ENCODE results near the gene BAIAP2L1.
A peak's percentile ranks its signal among the peaks of the same experiment; 100 is the strongest.

BAIAP2L1 gene

DNA sequence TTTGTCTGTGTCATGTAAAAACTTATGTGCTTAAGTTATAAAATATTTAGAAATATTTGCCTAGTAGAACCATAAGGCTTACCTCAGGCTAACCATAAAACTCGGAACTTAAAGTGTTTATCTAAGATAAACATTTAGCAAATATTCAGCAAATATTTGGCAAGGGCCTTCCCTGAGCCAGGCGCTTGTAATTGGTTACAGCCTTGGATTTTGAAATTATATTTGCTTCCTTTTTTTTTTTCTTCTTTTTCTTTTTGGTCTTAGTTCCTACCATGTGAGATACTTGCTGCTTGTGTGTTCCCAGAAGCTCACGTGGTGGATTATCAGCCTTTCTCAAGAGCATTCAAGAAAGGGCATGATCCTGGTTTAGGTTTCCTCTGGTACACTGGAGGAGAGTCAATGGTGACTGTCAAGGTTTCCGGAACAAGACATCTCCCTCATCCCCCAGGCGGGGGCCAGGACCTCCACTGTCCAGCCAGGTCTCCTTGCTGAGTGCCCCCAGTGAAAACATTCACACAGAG is 124.6 kb downstream of the BAIAP2L1 start:
- no peak for DNase-seq (ENCODE audit: low read depth in 2 of 2)

DNA sequence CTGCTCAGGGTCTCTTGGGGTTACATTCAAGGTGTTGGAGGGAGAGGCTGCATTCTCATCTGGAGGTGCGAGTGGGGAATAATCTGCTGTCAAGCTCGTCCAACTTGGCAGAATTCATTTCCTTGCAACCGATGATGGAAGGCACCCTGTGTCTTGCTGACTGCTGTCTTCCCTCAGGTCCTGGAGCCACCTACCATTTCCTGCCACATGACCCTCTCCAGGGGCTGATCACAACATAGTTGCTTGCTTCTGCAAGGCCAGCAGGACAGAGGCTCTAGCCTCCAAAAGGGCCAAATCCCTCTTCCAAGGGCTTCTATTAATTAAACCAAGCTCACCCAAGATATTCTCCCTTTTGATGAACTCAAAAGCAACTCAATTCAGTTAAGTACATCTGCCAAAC is 133.6 kb downstream of the BAIAP2L1 start:
- no peak for DNase-seq (ENCODE audit: low read depth in 2 of 2)

DNA sequence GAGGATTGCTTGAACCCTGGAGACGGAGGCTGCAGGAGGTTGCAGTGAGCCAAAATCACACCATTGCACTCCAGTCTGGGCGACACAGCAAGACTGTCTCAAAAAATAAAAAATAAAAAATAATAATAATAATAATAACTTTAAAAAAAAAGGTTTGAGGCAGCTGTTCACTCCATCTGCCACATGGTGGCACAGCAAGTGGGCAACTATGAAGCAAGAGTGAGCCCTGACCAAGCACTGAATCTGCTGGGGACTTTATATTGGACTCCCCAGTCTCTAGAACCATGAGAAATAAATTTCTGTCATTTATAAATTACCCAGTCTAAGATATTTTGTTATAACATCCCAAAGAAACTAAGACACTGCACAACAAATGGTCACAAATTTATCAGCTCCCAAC is 134.1 kb downstream of the BAIAP2L1 start:
- DNase-seq (ENCODE audit: low read depth in 2 of 2), result no peak

DNA sequence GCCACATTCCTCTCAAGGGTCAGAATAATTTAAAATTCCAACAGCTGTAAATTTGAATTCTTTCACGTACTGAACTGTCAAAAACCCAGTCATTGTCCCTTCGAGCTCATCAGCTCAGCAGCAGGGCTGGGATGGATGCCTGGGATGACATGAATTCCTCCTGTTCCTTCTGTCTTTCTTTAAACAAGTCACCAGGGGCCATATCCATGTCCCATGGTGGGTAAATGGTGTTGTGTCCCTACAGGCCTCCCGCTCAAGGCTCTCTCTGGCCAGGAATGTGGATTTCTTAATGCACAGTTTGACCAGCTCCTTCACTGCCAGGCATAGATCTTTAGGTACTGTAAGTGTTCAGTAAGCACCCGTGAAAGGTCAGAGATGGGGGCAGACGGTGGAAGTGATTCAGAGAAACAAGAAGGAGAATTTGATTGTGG is 135.0 kb downstream of the BAIAP2L1 start:
- DNase-seq (ENCODE audit: low read depth in 2 of 2), result no peak

DNA sequence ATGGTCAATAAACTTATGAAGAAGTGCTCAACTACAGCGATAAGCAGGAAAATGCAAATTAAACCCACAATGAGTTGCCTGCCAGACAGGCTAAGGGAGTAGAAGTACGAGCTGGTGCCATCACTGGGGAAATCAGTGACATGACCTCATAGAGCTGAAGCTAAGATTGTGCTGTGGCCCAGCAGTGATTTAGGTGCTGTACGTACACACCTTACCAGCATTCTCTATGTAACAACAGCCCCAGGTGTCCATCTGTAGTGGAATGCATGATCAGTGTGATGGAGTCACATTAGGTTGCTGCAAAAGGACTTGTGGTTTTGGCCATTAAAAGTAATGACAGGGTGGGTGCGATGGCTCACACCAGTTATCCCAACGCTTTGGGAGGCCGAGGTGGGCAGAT is 143.2 kb downstream of the BAIAP2L1 start:
- DNase-seq (ENCODE audit: low read depth in 2 of 2), result no peak

DNA sequence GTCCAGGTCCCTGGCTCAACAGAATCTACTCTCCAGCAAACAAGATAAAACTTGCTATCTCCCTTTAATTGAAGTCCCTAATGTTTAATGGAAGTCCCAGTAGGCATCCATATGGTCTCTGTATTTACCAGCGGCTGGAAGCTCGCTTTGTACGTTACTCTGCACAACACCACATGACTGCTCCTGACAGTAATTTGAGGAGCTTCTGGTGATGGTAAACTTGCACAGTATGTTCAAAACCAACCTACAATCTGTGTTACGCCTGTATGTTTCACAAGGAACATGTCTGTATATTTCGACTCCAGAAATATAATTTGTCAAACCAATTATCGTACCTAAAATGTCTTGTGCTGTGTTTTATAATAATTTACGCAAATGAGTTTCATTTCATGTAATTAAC is 144.5 kb downstream of the BAIAP2L1 start:
- DNase-seq (ENCODE audit: low read depth in 2 of 2), result no peak

DNA sequence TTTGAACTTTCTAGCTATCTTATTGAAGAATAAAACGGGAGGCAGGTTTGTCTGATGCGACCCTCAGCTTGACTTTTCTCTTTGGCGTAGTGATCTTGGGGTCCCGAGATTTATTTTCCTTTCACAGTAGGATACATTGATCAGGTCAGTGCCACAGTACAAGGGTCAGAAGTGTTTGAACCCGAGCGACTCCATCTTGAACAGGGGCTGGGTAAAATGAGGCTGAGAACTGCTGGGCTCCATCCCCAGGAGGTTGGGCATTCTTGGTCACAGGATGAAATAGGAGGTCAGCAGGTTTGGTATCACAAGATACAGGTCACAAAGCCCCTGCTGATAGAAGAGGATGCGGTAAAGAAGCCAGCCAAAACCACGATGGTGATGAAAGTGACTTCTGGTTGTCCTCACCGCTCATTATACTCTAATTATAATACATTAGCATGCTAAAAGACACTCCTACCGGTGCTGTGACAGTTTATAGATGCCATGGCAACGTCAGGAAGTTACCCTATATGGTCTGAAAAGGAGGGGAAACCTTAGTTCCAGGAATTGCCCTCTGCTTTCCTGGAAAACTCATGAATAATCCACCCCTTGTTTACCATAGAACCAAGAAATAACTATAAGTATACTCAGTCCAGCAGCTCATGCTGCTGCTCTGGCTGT is 145.8 kb downstream of the BAIAP2L1 start:
- DNase-seq (ENCODE audit: low read depth in 2 of 2), result no peak

DNA sequence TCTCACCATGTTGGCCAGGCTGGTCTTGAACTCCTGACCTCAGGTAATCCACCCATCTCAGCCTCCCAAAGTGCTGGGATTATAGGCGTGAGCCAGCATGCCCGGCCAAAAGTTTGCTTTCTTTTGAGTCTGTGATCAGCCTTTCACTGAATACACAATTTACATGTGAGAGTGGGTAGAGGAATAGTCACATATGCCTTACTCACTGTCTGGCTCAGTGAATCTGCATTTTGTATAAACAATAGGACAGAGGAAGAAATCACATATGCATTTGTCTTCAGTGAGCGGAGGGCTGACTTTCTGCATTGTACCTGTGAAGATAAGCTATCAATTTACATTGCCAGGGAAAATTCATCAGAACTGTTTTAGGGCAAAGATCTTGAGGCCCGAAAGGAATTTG is 146.4 kb downstream of the BAIAP2L1 start:
- DNase-seq (ENCODE audit: low read depth in 2 of 2), result no peak

DNA sequence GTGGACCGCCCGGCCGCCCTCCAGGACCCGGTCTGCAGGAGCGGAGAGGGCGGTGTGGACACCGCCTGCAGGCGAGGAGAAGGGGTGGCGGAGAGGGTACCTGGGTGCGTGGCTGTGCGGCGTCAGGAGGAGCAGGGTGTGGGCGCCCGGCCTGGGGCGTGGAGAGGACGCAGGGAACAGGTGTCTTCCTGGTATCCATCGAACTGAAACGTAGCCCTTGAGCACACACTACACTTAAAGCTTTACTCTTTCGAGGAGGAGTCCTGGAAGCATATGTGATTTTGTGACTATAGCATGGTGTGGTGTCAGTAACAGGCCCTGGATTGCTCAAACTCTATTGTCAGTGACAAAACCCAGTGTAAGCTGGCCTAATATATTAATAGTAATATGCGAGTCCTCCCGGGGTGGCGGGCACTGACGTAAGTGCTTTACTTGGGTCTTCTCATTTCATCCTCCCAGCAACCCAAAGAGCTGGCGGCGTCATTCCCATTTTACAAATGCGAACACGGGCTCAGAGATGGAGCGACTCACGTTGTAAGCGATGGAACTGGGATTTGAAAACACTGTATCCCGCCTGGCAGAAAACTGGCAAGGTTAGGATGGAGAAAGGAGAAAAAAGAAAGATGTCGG is 148.3 kb downstream of the BAIAP2L1 start:
- DNase-seq (ENCODE audit: low read depth in 2 of 2), result no peak

DNA sequence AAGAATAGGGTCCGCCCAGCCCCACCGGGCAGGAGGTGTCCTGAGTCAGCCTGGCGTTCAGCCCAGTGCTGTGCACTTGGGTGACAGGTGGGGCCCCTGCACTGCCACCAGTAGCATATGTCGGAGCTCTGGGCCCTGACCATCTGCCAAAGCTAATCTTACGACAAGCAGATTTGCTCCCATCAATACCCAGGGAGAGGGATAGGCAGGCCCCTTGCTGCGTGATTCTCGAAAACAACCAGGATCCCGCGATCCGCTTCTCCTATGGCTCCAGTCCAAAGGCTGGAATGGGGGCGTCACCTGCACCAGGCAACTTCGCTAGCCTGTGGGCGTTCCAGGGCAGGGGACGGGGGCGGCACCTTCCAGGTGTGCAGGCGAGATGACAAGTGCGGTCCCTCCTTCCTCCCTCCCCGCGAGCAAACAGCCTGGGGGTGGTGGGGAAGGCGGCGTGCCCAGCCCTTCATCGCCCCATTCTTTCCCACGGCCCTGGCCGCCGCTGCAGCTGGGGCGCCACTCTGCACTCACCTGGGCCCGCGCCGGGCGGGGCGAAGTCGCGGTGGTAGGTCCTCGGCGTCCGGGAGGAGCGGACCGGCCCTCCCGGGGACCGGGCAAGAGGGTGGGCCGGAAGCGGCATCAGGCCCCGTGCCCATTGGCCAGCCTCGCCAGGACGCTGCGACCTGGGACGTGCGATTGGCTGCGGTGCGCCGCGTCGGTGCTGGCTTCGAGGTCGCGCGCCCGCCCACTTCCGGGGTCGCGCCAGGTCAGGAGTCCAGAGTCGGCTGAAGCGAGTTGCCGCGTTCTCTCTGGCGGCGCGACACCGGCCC is 149.1 kb downstream of the BAIAP2L1 start, which contains the start of gene TECPR1:
Gene TECPR1, minus strand, starts transcription at position 632 of the 824 bp plus-strand sequence. CDS start 6,086 bp downstream, outside the sequence.
- peak; percentile 85 to 87 for DNase-seq (ENCODE audit: low read depth in 2 of 2)

DNA sequence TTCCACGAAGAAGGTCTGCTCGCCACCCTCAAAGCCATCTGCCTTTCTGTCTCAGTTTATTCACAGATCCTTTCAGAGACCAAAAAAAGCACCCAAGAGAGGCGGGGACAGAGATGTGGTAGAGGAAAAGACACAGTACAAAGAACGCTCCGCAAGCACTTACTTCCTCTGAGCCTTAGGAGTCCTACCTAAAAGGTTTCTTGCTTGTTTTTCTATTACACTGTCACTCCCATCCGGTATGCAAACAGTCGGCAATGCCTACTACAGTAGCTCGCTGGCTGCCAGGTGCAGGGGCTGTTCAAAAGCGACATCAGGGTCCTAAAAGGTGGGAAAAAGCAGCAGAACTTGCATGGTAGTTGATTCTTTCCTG is 149.7 kb downstream of the BAIAP2L1 start:
- no peak for DNase-seq (ENCODE audit: low read depth in 2 of 2)

DNA sequence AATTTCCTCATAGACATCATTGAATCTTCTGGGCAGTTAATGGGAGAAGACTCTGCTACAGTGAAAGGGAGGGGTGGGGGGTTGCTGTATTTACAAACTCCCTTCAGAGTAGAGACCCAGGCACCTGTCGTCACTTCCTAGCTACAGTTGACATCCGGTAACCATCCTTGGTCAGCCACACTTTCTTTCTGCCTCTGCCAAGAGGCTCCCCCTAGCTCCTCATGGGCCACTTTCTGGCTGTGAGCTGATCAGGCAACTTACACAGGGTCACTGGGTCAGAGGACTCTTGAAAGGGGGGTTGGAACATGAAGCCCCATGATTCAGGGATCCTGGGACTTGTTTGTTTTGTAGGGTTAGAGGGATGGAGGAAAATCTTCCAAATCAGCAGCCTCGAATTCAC is 150.1 kb downstream of the BAIAP2L1 start:
- DNase-seq (ENCODE audit: low read depth in 2 of 2), result peak; percentile 6 to 22

DNA sequence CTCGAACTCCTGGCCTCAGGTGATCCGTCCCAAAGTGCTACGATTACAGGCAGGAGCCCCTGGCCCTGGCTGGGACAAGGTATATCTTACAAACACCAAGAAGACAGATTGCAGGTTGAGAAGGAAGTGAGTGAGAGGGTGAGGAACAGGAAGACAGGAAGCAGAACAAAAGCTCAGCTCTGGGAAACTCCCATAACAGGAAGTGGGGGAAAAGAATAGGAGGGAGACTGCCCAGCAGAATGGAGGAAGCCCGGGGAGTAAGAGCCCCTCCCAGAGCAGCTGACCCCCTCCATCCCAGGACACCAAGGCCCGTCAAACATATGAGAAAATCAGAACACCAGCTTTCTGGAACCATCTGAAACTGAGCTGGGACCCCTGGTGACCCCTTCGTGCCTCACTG is 151.8 kb downstream of the BAIAP2L1 start:
- no peak for DNase-seq (ENCODE audit: low read depth in 2 of 2)

DNA sequence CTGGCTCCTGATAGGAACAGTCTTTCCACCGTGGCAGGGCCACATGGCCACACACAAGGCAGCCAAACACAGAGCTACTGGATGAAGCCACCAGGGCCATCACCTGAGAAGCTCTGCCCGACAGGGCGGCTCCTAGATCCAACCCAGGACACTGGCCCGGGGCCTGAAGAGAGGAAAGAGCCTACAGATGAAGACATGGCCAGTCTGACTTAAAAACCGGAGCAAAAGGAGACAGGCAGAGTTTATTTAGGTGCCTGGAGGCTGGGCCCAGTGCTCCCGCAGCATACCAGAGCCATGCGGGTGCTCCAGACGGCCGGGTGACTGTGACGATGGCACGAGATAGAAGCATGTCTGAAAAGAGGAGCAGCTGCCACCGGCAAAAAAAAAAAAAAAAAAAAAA is 152.7 kb downstream of the BAIAP2L1 start:
- DNase-seq (ENCODE audit: low read depth in 2 of 2), result no peak

DNA sequence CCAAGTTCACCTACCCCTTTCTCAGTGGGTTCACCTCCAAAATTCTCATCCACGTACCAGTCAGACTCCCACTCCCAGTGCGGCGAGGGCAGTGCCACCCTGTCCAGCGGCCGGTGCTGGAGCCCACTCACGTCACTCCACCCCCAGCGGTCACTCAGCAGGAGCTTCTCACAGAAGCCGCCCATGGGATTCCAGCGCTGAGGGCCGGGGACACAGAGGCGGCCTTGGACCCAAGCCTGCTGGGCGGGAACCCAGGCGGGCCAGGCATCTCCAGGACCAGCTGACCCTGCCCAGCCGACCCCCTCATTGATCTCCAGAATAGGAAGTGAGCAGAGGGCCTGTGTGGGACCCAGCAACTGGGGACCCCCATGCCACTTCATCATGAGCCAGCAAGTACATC is 156.0 kb downstream of the BAIAP2L1 start:
- no peak for DNase-seq (ENCODE audit: low read depth in 2 of 2)

DNA sequence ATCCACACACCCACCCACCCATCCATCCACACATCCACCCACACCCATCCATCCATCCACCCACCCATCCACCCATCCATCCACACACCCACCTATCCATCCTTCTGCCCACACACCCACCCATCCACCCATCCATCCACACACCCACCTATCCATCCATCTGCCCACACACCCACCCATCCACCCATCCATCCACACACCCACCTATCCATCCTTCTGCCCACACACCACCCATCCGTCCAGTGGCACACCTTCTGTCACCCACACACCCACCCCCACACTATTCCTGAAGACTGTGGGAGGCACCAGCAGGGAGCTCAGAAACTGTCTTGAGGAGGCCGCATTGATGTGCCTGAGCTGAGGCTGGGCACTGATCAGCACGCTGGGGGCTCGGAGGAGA is 158.0 kb downstream of the BAIAP2L1 start:
- DNase-seq (ENCODE audit: low read depth in 2 of 2), result no peak

DNA sequence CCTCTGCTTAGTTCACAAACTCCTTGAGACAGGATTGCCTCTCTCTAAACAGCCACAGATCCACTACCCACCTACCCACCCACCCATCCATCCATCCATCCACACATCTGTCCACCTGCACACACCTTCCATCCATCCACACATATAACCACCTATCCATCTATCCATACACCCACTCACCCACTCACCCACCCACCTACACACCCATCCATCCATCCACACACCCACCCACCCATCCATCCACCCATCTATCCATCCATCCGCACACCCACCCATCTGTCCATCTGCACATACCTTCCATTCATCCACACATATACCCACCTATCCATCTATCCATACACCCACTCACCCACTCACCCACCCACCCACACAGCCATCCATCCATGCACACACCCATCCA is 158.5 kb downstream of the BAIAP2L1 start:
- DNase-seq (ENCODE audit: low read depth in 2 of 2), result no peak

DNA sequence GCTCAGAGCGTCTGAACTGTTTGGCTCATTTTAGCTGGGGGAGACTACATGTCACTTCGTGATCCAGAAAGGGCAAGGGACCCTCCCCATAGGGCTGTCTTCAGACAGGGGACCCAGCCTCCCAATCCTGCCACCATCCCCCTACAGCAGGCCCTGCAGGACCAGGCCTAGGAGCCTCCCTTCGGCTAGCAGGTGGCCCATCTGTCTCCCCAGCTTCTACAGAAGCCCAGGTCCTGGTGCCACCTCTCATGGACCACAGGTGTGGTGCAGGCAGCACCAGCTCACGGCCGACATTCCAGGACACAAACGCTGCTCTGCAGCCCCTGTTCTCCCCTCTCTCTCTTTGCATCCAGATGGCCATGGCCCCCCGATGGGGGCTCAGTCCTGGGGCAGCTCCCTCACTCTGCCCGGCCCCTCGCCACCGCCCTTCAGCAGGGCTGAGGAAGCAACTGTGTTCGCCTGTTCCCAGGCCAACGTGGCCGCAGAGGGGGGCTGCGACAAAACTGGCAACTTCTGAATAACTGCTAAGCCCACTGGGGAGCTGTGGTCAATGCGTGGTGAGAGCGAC is 159.1 kb downstream of the BAIAP2L1 start:
- DNase-seq (ENCODE audit: low read depth in 2 of 2), result no peak

All from stimulated activated CD8-positive, alpha-beta memory T cell treated with anti-CD3 and anti-CD28 coated beads, Interleukin-2, amount 100 ng/mL, for 48 hours (primary cell).